DMS153 (cell line): ENCODE data around the gene DNM1.
"Not testable (repeated sequence)": the region's sequence is repeated elsewhere in the genome, so short reads cannot be mapped to it uniquely, and the experiment has no call there.

Experiments used
- DNase-seq: peaks from one replicate; lab custom pipeline; 2025; lab: John Stamatoyannopoulos, UW

Gene DNM1

GRCh38 chr9:128178806-128179431 is 24.3 kb upstream of the DNM1 start:
- DNase-seq, result no peak

DNA sequence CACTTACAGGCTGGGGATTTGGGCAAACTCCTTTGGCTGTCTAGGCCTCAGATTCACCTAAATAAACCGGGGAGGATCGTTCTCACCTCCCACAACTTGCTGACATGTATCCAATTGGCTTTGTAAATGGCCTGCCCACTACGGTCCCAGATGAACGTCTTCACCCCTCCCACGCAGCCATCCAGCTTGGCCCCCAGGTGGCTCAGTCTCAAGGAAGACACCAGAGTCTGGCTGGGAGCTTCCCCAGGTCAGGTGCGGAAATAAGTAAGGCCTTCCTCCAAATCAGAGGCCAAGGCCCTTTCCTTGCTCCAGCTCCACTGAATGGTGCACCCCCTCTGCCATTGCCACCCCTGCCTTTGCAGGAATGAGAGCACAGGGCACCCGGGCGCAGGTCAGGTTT is 23.2 kb upstream of the DNM1 start:
- DNase-seq, result no peak

GRCh38 chr9:128180447-128180846 is 22.7 kb upstream of the DNM1 start:
- DNase-seq, result no peak

DNA sequence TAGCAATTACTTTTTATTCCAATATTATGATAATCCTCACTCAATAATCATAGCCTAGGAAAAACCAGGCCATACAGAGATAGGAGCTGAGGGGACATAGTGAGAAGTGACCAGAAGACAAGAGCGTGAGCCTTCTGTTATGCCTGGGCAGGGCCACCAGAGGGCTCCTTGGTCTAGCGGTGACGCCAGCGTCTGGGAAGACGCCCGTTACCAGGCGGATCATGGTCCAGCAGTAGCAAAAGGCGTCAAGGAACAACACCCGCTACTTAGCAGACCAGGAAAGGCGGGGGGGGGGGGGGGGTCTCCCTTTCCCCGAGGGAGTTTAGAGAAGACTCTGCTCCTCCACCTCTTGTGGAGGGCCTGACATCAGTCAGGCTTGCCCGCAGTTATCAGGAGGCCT is 21.7 kb upstream of the DNM1 start:
- DNase-seq, result not testable (repeated sequence)

DNA sequence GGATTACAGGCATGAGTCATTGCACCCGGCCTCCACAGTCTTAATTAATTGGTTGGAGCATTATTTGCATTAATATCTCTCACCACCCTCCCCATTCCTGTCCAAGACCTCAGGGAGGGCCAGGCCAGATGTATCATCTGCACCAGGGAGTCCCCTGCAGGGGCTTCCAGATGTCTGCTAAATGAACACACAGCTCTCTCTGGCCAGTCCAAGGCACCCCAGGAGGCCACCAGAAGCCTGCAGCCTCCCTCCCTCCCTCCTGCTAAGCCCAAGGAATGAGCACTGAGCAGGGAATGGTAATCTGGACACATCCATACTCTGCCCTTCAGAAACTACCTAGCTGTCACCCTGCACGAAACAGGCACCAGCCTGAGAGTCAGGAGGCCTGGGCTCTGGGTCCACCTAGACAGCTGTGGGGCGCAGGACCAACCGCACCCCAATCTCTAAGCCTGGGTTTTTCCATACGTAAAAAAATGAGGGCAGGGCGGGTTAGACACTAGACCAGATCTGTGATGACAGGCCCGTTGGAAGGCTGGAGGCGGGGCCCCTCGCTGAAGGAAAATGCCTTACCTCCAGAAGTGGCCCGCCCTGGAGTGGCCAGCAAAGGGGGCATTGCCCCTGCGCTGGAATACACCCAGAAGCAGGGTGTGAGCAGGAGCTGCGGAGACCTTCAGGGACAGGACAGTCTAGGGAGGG is 20.1 kb upstream of the DNM1 start:
- no peak for DNase-seq

GRCh38 chr9:128185979-128186965 is 16.9 kb upstream of the DNM1 start:
- DNase-seq, result no peak

GRCh38 chr9:128187361-128187760 is 15.8 kb upstream of the DNM1 start:
- DNase-seq, result no peak

GRCh38 chr9:128188209-128188608 is 15.0 kb upstream of the DNM1 start:
- no peak for DNase-seq

DNA sequence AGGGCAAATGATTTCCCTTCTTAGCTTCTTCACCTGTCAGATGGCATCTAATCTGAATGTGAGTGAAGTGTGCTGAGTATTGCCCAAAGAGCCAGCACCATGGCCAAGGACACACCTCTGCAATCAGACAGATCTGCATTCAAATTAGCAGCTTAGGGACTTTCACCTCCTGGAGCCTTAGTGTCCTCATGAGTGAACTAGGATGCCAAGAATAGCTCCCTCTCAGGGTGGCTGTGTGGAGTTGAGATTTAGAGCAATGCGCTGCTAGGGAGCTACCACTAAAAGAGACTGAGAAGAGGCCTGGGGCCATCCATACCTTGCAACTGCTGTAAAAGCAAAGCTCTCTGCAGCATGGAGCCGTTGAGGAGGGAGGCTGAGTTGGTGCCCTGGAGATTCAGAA is 13.2 kb upstream of the DNM1 start:
- DNase-seq, result no peak

DNA sequence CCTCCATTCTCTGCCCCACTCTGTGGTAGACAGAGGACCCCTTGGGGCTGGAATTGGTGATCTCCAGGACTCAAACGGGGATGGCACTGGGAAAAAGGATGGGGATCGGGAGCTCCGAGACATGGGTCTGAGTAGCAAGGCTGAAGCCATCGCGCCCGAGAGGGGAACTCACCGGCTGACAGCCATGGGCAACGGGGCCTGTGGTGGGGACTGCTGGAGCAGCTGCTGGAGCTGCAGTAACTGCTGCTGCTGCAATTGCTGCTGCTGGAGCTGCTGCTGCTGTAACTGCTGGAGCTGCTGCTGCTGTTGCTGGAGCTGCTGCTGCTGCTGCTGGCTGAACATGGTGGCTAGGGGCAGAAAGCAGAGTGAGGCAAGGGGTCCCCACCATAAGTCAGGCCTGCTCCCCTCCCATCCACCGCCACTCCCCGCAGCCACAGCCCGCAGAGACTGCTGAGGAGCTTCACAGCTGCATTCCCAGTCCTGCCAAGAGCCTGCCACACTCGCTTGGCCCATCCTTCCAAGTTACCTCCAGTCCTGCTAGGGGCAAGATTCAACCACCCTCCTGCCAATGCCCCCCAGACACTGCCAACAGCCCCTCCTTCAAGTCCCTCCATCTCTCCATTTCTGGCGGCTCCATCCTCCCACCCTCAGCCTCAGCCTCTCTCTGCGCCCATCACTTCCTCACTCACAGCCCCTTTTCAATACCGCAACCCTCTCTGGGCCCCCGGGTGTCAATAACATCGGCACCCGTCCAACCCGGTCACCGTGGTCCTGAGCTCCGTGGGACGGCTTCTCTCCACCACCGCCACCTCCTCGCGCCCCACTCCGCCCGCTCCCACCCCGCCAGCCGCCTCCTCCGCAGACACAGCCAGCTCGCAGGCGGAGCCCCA is 12.4 kb upstream of the DNM1 start:
- no peak for DNase-seq

GRCh38 chr9:128191406-128192046 is 11.7 kb upstream of the DNM1 start, which contains the start of gene CIZ1:
Gene CIZ1 (minus strand): TSS chr9:128191572. CDS start chr9:128190857, 715 bp downstream.
- DNase-seq, result peak; percentile 28

DNA sequence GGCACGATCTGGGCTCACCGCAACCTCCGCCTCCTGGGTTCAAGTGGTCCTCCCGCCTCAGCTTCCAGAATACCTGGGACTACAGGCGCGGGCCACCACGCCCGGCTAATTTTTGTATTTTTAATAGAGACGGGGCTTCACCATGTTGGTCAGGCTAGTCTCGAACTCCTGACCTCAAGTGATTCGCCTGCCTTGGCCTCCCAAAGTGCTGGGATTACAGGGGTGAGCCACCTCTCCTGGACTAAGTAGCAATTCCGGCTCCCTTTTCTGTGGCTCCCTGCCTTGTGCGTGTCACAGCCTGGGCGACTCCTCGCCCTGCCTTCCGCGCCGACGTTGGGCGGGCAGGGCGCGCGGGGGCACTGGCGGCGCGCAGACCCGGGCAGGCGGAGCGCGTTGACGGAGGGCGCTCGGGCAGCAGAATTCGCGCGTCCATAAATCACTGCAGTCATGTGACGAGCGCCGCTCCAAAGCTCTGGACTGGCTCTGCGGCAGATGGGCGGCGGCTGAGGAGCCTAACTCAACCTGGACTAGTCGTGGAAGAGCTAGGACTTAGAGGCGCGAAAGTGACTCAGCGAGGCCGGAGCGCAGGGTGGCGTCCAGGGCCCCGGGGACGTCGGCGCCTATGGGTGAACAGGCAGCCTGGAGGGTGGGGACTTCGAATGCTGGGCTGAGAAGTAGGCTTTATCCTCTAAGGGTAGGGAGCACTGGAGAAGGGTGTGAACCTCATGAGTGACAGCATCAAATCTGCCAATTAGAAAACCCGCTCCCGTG is 10.4 kb upstream of the DNM1 start:
- peak; percentile 90 for DNase-seq

- DNase-seq, result no peak
Measured at GRCh38 chr9:128193469-128194096, 9.6 kb upstream of the DNM1 start.

GRCh38 chr9:128201441-128202369 is 1.5 kb upstream of the DNM1 start:
- no peak for DNase-seq

DNA sequence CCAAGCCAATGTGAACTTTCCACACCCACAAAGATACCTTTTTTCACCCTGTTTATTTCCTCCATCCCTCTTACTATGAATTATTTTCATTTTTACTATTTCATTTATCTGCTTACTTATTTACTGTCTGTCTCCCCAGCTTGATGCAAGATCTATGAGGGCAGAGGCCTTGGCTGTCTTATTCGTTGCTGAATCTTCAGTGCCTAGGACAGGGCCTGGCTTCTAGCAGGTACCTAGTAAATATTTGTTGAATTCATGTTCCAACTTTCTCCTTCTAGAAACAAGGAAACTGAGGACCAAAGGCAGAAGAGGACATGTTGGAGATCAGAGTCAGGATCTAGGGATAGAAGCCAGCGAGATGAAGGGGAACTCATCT is 543 bp upstream of the DNM1 start:
- DNase-seq, result no peak

DNA sequence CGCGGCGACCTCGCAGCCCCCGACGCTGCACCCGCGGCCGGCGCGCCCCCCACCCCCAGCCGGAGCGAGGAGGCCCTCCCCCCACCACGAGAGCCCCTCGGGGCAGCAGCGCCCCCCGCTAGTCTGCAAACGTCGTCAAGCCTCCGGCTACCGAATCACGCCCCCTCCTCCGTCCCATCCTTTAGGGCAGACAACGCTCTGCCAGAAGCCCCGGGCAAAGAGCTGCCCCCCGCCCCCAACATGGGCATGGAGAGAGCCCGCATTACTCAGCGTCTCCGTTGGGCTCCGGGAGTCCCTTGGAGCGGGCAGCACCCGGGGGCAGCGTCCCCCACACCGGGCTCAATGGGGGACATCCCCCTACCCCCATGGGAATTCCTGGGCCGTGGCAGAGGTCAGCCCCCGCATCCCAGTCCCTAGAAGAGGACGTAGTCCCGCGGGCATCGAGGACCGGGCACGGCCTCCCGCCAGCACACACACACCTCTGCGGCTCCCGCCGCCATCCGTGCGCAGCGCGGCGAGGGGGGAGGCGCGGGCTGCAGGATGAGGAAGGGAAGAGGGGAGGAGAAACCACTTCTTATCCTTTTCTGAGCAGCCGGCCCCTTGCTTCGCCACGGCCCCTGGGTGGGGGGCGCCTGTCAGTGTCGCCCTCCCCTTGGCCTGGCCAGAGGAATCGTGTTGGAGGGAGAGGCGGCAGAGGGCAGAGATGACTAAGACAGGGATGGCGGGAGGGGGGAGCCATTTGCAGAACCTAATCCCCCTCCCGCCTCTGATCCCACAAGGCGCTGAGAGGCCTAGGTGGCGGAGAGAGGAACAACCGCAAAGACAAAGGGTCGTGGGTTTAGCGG is 750 bp downstream of the DNM1 start:
- peak; percentile 36 for DNase-seq

DNA sequence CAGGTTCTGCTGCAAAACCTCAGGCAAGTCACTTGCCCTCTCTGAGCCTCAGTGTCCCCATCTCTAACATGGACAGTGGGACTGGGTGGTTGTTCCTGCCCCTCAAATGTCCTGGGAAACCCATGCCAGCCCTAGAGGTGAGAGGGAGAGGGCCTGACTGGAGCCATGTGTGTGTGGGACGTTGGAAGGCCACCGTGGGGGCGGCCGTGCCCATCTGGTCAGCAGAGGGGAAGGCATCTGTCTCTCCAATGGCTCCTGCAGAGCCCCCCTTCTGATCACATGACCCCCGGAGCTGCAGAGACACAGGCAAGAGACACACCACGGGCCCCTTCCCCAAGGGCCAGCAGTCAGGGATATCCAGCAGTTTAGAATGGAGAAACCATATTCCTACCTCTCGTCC is 1.7 kb downstream of the DNM1 start:
- DNase-seq, result no peak
